H1 (cell line): Measurements from ENCODE around the gene CASK. TPM values are rescaled to one million over a fixed set of nuclear protein-coding genes. Genes with fewer than 3 reads are reported as not detected.

Experiments used
- CTCF ChIA-PET: fragments of 300-600 bp; sonication (Branson Sonifier 250); formaldehyde crosslinking; loops from one replicate; lab custom pipeline; 2021; ENCODE audit not compliant: partially characterized antibody; lab: Charles Lee
- POLR2A ChIA-PET: fragments of 300-600 bp; sonication (Branson Sonifier 250); formaldehyde crosslinking; loops from one replicate; lab custom pipeline; 2021; ENCODE audit warnings: inconsistent platforms; ENCODE audit not compliant: partially characterized antibody; lab: Charles Lee
- DNase-seq, 2 experiments: peaks; one replicate each; pipeline versions ENCODE4 v3.0.0 to v3.0.0-alpha.2; 2010 to 2022; ENCODE audit warnings: low spot score in 2 of 2, low read depth in 1 of 2, mixed read lengths in 1 of 2
- FAIRE-seq: peaks from 2 replicates; lab custom pipeline; 2011; peaks lifted over from hg19 to GRCh38; lab: Jason Lieb, UNC
- H2AFZ ChIP-seq: 2 replicates; pipeline ENCODE4 v1.8.1; 2012; ENCODE audit warnings: low read length, inconsistent platforms
- H2AK5ac ChIP-seq: 2 replicates; pipeline ENCODE4 v1.6.1; 2013; ENCODE audit warnings: low read depth, low read length
- H2BK120ac ChIP-seq: replicated peaks from 2 replicates; pipeline ENCODE3; 2013; ENCODE audit warnings: low read depth, low read length, inconsistent platforms
- H2BK12ac ChIP-seq: 2 replicates; pipeline ENCODE4 v1.6.1; 2013; ENCODE audit warnings: low read depth, low read length
- H2BK15ac ChIP-seq: 2 replicates; pipeline ENCODE4 v1.6.1; 2013; ENCODE audit warnings: low read length
- H2BK20ac ChIP-seq: 2 replicates; pipeline ENCODE4 v1.6.1; 2013; ENCODE audit warnings: low read length
- H2BK5ac ChIP-seq: 2 replicates; pipeline ENCODE4 v1.6.1; 2013; ENCODE audit warnings: low read depth, low read length
- H3K14ac ChIP-seq: 2 replicates; pipeline ENCODE4 v1.6.1; 2013; ENCODE audit warnings: inconsistent platforms; ENCODE audit not compliant: insufficient read length
- H3K18ac ChIP-seq: 2 replicates; pipeline ENCODE4 v1.6.1; 2013; ENCODE audit warnings: low read length; ENCODE audit errors: extremely low read depth
- H3K23ac ChIP-seq: 2 replicates; pipeline ENCODE4 v1.6.1; 2013; ENCODE audit warnings: inconsistent platforms; ENCODE audit not compliant: insufficient read length
- H3K23me2 ChIP-seq: 2 replicates; pipeline ENCODE4 v1.6.1; 2013; ENCODE audit warnings: low read depth, low read length
- H3K27ac ChIP-seq: 2 replicates; pipeline ENCODE4 v1.6.1; 2011; ENCODE audit warnings: low read depth, low read length, inconsistent platforms
- H3K27me3 ChIP-seq, 4 experiments: replicated peaks in 1 of 4; 1 replicate in 1 of 4; 2 replicates in 3 of 4; pipeline versions ENCODE4 v1.6.1 to v1.8.1; 2011 to 2013; ENCODE audit warnings: low read length in 3 of 4, mild to moderate bottlenecking in 3 of 4, inconsistent platforms in 2 of 4, mixed read lengths in 2 of 4, moderate library complexity in 1 of 4; ENCODE audit not compliant: control insufficient read depth in 3 of 4, insufficient read depth in 3 of 4; ENCODE audit errors: extremely low read depth in 1 of 4
- H3K36me3 ChIP-seq, 4 experiments: 2 replicates each; pipeline versions ENCODE4 v1.6.1 to v1.8.1; 2011 to 2013; ENCODE audit warnings: mild to moderate bottlenecking in 4 of 4, low read length in 3 of 4, moderate library complexity in 2 of 4, control low read depth in 1 of 4, inconsistent platforms in 1 of 4; ENCODE audit not compliant: insufficient read depth in 4 of 4, control insufficient read depth in 2 of 4
- H3K4ac ChIP-seq: replicated peaks from 2 replicates; pipeline ENCODE3; 2013; ENCODE audit warnings: low read length, low read depth, mixed read lengths, inconsistent platforms; ENCODE audit not compliant: insufficient read length
- H3K4me1 ChIP-seq, 4 experiments: replicated peaks in 1 of 4; 1 replicate in 1 of 4; 2 replicates in 3 of 4; pipeline versions ENCODE4 v1.6.1 to v1.8.1; 2011 to 2013; ENCODE audit warnings: low read length in 3 of 4, inconsistent platforms in 2 of 4, mixed read lengths in 1 of 4; ENCODE audit not compliant: insufficient read depth in 4 of 4, control insufficient read depth in 3 of 4
- H3K4me2 ChIP-seq, 2 experiments: 2 replicates each; pipeline versions ENCODE4 v1.6.1 to v1.8.1; 2011 to 2013; ENCODE audit warnings: low read depth in 2 of 2, low read length in 2 of 2, control low read depth in 1 of 2, inconsistent platforms in 1 of 2, mild to moderate bottlenecking in 1 of 2; ENCODE audit not compliant: insufficient read depth in 1 of 2
- H3K4me3 ChIP-seq, 4 experiments: fragments of 200-600, 300-600 bp in 1 of 4; sonication (generic), shearing (Covaris generic), sonication (Bioruptor Twin) in 1 of 4; 2 replicates each; pipeline versions ENCODE4 v1.5.1 to v1.8.1; 2011 to 2016; ENCODE audit warnings: low read length in 4 of 4, low read depth in 3 of 4, control low read depth in 2 of 4, inconsistent platforms in 2 of 4, mild to moderate bottlenecking in 2 of 4, mixed read lengths in 1 of 4, moderate library complexity in 1 of 4; ENCODE audit not compliant: insufficient read depth in 2 of 4; ENCODE audit errors: extremely low read depth in 1 of 4
- H3K56ac ChIP-seq: replicated peaks from 2 replicates; pipeline ENCODE3; 2013; ENCODE audit warnings: low read depth, mild to moderate bottlenecking, mixed read lengths, low read length, inconsistent platforms; ENCODE audit not compliant: insufficient read length
- H3K79me1 ChIP-seq: 2 replicates; pipeline ENCODE4 v1.6.1; 2013; ENCODE audit warnings: low read depth, low read length, control low read depth
- H3K79me2 ChIP-seq, 2 experiments: 2 replicates each; pipeline versions ENCODE4 v1.6.1 to v1.8.1; 2012 to 2013; ENCODE audit warnings: low read length in 2 of 2, mild to moderate bottlenecking in 2 of 2, inconsistent platforms in 1 of 2; ENCODE audit not compliant: insufficient read depth in 2 of 2, control insufficient read depth in 1 of 2
- H3K9ac ChIP-seq, 4 experiments: replicated peaks in 1 of 4; 1 replicate in 1 of 4; 2 replicates in 3 of 4; pipeline versions ENCODE4 v1.6.1 to v1.8.1; 2011 to 2013; ENCODE audit warnings: low read depth in 3 of 4, low read length in 3 of 4, control low read depth in 2 of 4, mild to moderate bottlenecking in 2 of 4, moderate library complexity in 2 of 4, inconsistent platforms in 1 of 4; ENCODE audit errors: extremely low read depth in 1 of 4
- H3K9me3 ChIP-seq, 2 experiments: 2 replicates each; pipeline versions ENCODE4 v1.6.1 to v1.8.1; 2012 to 2013; ENCODE audit warnings: mild to moderate bottlenecking in 2 of 2, moderate library complexity in 2 of 2, control low read depth in 1 of 2, inconsistent platforms in 1 of 2, low read depth in 1 of 2, low read length in 1 of 2, mixed read lengths in 1 of 2; ENCODE audit not compliant: insufficient read depth in 2 of 2
- H4K20me1 ChIP-seq, 2 experiments: replicated peaks in 1 of 2; 2 replicates each; pipeline versions ENCODE3 to v1.8.1; 2011 to 2013; ENCODE audit warnings: inconsistent platforms in 2 of 2, low read length in 2 of 2, mild to moderate bottlenecking in 1 of 2; ENCODE audit not compliant: insufficient read depth in 2 of 2, control insufficient read depth in 1 of 2
- H4K5ac ChIP-seq: 2 replicates; pipeline ENCODE4 v1.6.1; 2013; ENCODE audit warnings: low read length, low read depth, mixed read lengths, inconsistent platforms; ENCODE audit not compliant: insufficient read length
- H4K8ac ChIP-seq: 2 replicates; pipeline ENCODE4 v1.8.0; 2013; ENCODE audit warnings: mild to moderate bottlenecking, moderate library complexity, low read length, inconsistent platforms; ENCODE audit not compliant: insufficient read depth; ENCODE audit errors: extremely low read depth
- H4K91ac ChIP-seq: replicated peaks from 2 replicates; pipeline ENCODE3; 2013; ENCODE audit warnings: low read length, mixed read lengths, inconsistent platforms; ENCODE audit not compliant: insufficient read length
- CBX5 ChIP-seq: fragments of 300-800, 300-1000 bp; sonication (generic); IDR thresholded peaks from 2 replicates; pipeline ENCODE4 v1.7.1; 2016; ENCODE audit warnings: antibody characterized with exemption, low read length, low read depth
- CEBPB ChIP-seq: IDR thresholded peaks from 2 replicates; pipeline ENCODE4 v1.6.1; 2012; ENCODE audit warnings: low read depth, low read length
- EP300 ChIP-seq, 2 experiments: IDR thresholded peaks; 1 replicate in 1 of 2; 2 replicates in 1 of 2; pipeline ENCODE4 v1.6.1; 2011 to 2012; ENCODE audit warnings: low read depth in 2 of 2, low read length in 2 of 2, mild to moderate bottlenecking in 2 of 2, borderline replicate concordance in 1 of 2, inconsistent platforms in 1 of 2, moderate library complexity in 1 of 2
- EZH2 ChIP-seq: fragments of 200-600 bp; sonication (generic); IDR thresholded peaks from 2 replicates; pipeline ENCODE4 v1.7.1; 2012; ENCODE audit warnings: low read depth, mild to moderate bottlenecking, moderate library complexity, low read length, inconsistent platforms; ENCODE audit not compliant: severe bottlenecking
- FOSL1 ChIP-seq: IDR thresholded peaks from 2 replicates; pipeline ENCODE4 v1.6.1; 2011; ENCODE audit warnings: mild to moderate bottlenecking, low read depth, low read length, moderate library complexity; ENCODE audit not compliant: insufficient read depth
- GABPA ChIP-seq: IDR thresholded peaks from 2 replicates; pipeline ENCODE4 v1.6.1; 2011; ENCODE audit warnings: mild to moderate bottlenecking, low read length, moderate library complexity, borderline replicate concordance; ENCODE audit not compliant: insufficient read depth
- HDAC2 ChIP-seq, 2 experiments: fragments of 300-600 bp in 1 of 2; sonication (generic) in 1 of 2; IDR thresholded peaks; 2 replicates each; pipeline ENCODE4 v1.6.1; 2011 to 2012; ENCODE audit warnings: low read depth in 2 of 2, low read length in 2 of 2, mild to moderate bottlenecking in 2 of 2, moderate library complexity in 2 of 2, borderline replicate concordance in 1 of 2, inconsistent platforms in 1 of 2
- RXRA ChIP-seq: IDR thresholded peaks from 2 replicates; pipeline ENCODE4 v1.6.1; 2011; ENCODE audit warnings: low read depth, mild to moderate bottlenecking, low read length, moderate library complexity; ENCODE audit not compliant: insufficient read depth
- SRF ChIP-seq: IDR thresholded peaks from 2 replicates; pipeline ENCODE4 v1.6.1; 2011; ENCODE audit warnings: mild to moderate bottlenecking, low read depth, low read length, moderate library complexity
- SUZ12 ChIP-seq: fragments of 200-600 bp; sonication (generic); IDR thresholded peaks from 2 replicates; pipeline ENCODE4 v1.6.1; 2012; ENCODE audit warnings: mild to moderate bottlenecking, inconsistent platforms, low read length, moderate library complexity, mixed read lengths
- TCF12 ChIP-seq: IDR thresholded peaks from 2 replicates; pipeline ENCODE4 v1.6.1; 2011; ENCODE audit warnings: low read depth, mild to moderate bottlenecking, low read length
- ZNF274 ChIP-seq: IDR thresholded peaks from 2 replicates; pipeline ENCODE4 v1.7.0; 2012; ENCODE audit warnings: low read length, borderline replicate concordance; ENCODE audit errors: extremely low read depth
- WGBS, 2 experiments: shearing (Covaris generic) in 1 of 2; methylation state at CpG; one replicate each; pipeline versions ENCODE4 v1.1.6 to v1.1.7; 2013 to 2015; ENCODE audit warnings: low lambda C conversion rate in 2 of 2, mixed read lengths in 2 of 2, inconsistent platforms in 1 of 2, low coverage in 1 of 2, missing lambda C conversion rate in 1 of 2; ENCODE audit not compliant: insufficient replicate concordance in 2 of 2, insufficient coverage in 1 of 2, insufficient read length in 1 of 2; ENCODE audit errors: extremely low coverage in 1 of 2, missing lambda C conversion rate in 1 of 2; 5-methylcytosine and 5-hydroxymethylcytosine counted together
- polyA plus RNA-seq, 7 experiments: library from polyadenylated mRNA; depleted of rRNA in 3 of 7; stranded (reverse) in 5 of 7; unstranded in 2 of 7; fragments of >200 nt in 5 of 7; fragments of 200-250 nt in 2 of 7; gene quantifications; 1 replicate in 5 of 7; 2 replicates in 1 of 7; 4 replicates in 1 of 7; pipeline versions ENCODE4 v1.2.1 to v1.2.3, GENCODE V29; 2011 to 2013; ENCODE audit warnings: missing spikeins in 2 of 7, mixed read lengths in 2 of 7
- total RNA-seq: library from RNA; stranded (reverse); fragmentation: NEBNext Ultra II Directional; extraction: Animal tissue kit (Norgen Biotek cat#: 25700); gene quantifications from 2 replicates; pipeline ENCODE4 v1.2.1, GENCODE V29; 2021

Gene CASK
- total and polyA plus RNA-seq, 2 of the 8 experiments (the other 6 are each of a cell fraction or from before 2014, with no cell fraction given), result 21.6 to 55.1 TPM

GRCh38 chrX:41591906-41592305 lies 331.4 kb downstream of the CASK start:
- H3K36me3 ChIP-seq, result peaks cover 0 to under 1% (median 0%) of the 10 kb centered on the region in 4 experiments; a peak in 1 of 8 replicates
- no peaks in the 10 kb centered on the region for H3K27me3 ChIP-seq
- no peak overlapping the region for H3K23ac ChIP-seq
- no peak for FAIRE-seq
- H3K79me2 ChIP-seq, result no peaks in the 10 kb centered on the region
- no peaks in the 10 kb centered on the region for H3K79me1 ChIP-seq
- no peak overlapping the region for H3K4ac ChIP-seq
- 90% methylated on average over 3 of the region's 4 CpGs; no CpG with 5 or more reads in 1 of the 2 experiments for WGBS, 2 experiments
- H2BK12ac ChIP-seq, result no peak overlapping the region
- no peak overlapping the region for H3K56ac ChIP-seq
- no peak overlapping the region for H2AK5ac ChIP-seq
- no peak overlapping the region for H3K9ac ChIP-seq
- H3K4me2 ChIP-seq, result no peak overlapping the region
- H4K8ac ChIP-seq, result no peak overlapping the region
- H3K23me2 ChIP-seq, result no peaks in the 10 kb centered on the region
- H2BK120ac ChIP-seq, result no peak overlapping the region
- H4K5ac ChIP-seq, result no peak overlapping the region
- H3K27ac ChIP-seq, result no peak overlapping the region
- no peaks in the 10 kb centered on the region for H4K20me1 ChIP-seq
- TF ChIP-seq FOSL1 (no peak), SUZ12 (no peak), GABPA (no peak), CBX5 (no peak), CEBPB (no peak), ZNF274 (no peak), HDAC2 (IDR thresholded peaks at IDR 0.05; ENCODE audit: borderline replicate concordance in 1 of 2, low read depth in 2 of 2, low read length in 2 of 2) (no peak), SRF (no peak), RXRA (no peak), EZH2 (no peak), TCF12 (no peak), EP300 (IDR thresholded peaks at IDR 0.05; ENCODE audit: borderline replicate concordance in 1 of 2, low read depth in 2 of 2, low read length in 2 of 2) (no peak)
- no peak for DNase-seq
- no peak overlapping the region for H3K18ac ChIP-seq
- POLR2A ChIA-PET, result no interaction called here
- H3K4me3 ChIP-seq, result no peak overlapping the region
- H2BK15ac ChIP-seq, result no peak overlapping the region
- CTCF ChIA-PET, result no interaction called here
- H4K91ac ChIP-seq, result no peak overlapping the region
- H3K14ac ChIP-seq, result no peak overlapping the region
- H2BK5ac ChIP-seq, result no peak overlapping the region
- no peaks in the 10 kb centered on the region for H3K9me3 ChIP-seq
- no peak overlapping the region for H2AFZ ChIP-seq
- peaks cover 0 to 2% (median 0%) of the 10 kb centered on the region in 4 experiments; a peak in 3 of 7 replicates for H3K4me1 ChIP-seq
- H2BK20ac ChIP-seq, result no peak overlapping the region
